NCI-H1105 treated with DMSO at 0.1 percent for 48 hours (cell line): ENCODE data around the gene TTC12.

Experiments
- DNase-seq: peaks from one replicate; lab custom pipeline; 2025; lab: John Stamatoyannopoulos, UW

TTC12 gene, protein sequence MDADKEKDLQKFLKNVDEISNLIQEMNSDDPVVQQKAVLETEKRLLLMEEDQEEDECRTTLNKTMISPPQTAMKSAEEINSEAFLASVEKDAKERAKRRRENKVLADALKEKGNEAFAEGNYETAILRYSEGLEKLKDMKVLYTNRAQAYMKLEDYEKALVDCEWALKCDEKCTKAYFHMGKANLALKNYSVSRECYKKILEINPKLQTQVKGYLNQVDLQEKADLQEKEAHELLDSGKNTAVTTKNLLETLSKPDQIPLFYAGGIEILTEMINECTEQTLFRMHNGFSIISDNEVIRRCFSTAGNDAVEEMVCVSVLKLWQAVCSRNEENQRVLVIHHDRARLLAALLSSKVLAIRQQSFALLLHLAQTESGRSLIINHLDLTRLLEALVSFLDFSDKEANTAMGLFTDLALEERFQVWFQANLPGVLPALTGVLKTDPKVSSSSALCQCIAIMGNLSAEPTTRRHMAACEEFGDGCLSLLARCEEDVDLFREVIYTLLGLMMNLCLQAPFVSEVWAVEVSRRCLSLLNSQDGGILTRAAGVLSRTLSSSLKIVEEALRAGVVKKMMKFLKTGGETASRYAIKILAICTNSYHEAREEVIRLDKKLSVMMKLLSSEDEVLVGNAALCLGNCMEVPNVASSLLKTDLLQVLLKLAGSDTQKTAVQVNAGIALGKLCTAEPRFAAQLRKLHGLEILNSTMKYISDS

DNA sequence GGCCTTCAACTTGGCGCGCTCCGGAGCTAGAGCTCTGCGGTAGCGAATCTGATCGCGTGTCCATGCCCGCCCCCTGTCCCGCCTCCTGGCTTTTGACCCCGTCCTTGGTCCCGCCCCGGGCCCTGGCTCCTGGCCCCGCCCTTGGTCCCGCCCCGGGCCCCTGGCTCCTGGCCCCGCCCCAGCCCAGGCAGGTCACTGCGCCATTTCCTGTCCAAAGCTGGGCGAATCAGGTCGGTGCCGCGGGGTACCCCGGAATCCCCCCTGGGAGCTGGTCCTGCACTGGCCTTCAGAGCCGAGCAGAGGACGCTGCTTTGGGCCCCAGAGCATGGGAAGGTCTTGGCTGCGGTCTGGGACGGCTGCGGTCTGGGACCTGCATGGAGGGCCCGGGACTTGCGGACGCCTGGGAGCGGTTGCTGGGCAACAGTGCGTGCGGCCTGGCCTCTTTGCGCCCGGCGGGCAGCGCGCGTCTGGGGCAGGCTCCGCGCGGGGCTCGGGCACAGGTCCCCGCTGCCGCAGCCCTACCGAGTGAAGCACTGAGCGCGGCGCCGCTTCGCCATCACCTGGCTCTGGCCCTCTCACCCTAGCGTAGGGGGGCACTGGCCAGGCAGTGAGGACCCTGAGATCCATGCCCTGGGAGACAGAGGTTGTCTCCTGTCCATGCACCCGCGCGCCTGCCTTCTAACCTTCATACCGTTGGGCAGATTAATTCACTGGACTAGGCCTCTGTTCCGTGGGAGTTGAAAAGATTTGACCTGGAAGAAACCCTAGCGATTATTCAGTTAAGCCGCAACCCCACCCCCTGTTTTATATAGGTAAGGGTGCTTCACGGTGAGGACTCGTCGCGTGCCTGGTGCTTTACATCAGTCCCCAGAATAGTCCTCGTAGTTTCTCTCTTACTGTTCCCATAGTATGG lies at the start of gene TTC12:
Gene TTC12, plus strand, starts transcription at position 195 of the 913 bp plus-strand sequence. CDS start 1,675 bp downstream, outside the sequence.
- DNase-seq: peak; percentile 91

DNA sequence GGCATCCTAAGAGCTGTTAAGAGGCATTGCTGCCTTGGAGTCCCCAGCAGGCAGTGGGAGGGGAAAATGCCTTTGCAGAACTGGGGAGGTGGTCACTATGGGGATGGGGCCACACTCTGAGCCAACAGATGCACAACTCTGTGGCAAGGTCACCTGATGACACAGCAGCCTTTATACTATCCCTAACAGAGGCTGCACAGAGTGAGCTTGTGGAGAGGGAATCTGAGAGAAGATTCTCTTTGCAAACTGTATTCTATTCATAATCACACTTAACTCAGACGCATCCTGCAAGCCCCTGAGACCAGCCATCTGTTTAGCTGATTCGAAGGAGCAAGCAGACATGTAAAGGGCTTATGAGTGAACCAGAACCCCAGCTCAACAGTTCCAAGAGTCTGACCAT lies 49.0 kb upstream of the TTC12 start:
- no peak for DNase-seq

DNA sequence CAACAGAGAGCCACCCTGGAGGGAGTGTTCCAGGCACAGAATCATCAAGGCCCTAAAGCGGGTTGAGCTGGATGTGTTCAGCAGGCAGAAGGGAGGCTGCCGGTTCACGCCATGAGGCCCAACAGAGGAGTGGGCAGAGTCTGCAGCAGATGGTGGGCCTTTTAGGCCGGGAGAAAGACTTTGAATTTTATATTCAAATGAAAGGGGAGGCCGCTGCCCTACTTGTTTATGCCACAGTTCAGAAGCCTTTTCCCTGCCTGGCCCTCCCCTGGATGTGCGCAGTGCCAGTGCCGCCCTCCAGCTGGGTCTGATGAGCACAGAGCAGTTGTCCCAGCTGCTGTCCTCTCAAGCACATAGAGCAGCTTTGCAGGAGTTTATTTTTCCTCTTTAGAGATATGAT lies 46.9 kb upstream of the TTC12 start:
- DNase-seq: no peak

DNA sequence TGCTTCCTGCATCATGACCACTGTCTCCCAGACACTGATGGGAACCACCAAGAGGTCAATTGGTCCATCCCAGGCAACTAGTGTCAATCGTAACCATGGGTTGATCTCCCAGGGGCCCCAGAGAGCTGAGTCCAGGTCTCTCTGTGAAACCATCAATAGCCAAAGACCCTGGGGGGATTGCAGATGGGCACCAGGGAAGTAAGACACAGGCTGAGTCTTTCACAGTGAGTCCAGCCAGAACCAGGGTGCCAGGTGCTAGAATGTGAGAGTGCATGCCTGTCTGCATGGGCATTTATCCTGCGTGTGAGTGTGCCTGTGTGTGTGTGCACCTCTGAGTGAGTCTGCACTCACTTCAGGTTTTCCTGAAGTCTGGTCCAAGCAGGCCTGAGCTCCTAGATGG lies 45.3 kb upstream of the TTC12 start:
- no peak for DNase-seq

DNA sequence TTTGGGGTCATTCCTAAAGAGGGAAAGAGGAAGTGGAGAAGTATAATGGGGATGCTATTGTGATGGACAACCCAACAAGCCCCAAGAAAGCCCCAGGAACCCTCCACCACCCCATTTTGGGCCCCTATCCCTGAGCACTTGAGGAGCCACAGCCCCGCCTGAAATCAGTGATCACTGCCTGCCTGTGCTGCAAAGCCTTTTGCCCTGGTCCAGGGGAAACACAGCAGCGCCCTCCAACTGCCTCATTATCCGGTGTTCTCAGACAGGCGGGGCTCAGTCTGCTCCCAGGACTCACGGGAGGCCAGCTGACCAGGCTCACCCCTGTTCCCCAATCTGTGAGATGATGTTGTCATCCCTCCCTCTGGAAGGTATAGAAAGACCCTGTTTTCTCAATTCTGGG lies 44.7 kb upstream of the TTC12 start:
- no peak for DNase-seq

DNA sequence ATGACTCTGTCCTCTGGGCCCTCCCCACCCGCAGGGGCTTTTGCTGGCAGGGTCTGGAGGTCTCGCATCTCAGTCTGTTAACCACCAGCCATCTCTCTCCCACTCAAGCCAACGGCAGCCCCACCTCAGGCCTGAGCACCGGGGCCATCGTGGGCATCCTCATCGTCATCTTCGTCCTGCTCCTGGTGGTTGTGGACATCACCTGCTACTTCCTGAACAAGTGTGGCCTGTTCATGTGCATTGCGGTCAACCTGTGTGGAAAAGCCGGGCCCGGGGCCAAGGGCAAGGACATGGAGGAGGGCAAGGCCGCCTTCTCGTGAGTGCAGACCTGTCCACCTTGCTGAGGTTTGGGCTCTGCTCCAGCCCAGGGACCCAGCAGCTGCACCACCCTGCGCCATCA lies 44.3 kb upstream of the TTC12 start:
- no peak for DNase-seq

DNA sequence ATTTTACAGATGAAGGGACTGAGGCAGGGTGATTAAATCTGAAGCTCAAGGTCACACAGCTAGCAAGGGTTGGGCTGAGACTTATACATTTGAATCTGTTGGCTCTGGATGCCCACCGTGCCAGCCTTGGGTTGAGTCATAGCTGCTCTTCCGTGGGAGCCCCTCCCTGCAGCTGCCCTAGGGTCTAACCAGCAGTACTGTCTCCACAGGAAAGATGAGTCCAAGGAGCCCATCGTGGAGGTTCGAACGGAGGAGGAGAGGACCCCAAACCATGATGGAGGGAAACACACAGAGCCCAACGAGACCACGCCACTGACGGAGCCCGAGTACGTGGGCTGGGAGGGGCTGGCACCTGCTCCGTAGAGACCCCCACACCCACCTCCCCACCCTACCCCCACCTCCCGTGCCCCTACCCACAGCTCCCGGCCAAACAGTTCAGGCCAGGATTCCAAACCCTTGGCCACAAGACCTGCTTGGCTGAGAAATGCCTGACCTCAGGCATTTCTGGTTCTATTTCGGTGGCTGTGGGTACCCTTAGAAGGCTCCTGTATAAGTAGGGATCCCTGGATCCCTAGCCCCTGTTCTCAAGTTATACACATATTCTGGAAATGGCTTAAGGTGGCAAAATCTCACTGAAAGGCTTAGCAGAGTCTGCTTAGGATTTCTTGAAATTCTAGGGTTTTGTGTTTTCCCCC lies 42.7 kb upstream of the TTC12 start:
- no peak for DNase-seq

DNA sequence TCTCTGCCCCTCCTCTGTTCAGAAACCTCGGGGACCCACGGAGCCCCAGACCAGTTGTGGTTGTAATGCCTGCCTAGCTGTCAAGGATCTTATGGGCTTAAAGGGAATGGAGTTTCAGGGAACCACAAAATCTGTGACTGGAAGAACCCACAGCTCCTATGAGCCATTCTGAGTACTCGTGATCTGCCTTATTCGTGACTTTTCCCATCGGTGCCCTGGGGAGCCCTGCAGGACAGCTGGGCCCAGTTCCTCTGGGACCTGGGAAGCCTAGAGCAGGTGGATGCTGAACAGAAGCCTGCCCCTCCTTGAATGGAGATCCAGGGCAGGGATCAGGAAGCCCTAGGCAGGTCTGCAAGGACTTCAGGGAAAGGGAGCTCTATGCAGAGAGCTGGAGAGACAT lies 42.1 kb upstream of the TTC12 start:
- no peak for DNase-seq

DNA sequence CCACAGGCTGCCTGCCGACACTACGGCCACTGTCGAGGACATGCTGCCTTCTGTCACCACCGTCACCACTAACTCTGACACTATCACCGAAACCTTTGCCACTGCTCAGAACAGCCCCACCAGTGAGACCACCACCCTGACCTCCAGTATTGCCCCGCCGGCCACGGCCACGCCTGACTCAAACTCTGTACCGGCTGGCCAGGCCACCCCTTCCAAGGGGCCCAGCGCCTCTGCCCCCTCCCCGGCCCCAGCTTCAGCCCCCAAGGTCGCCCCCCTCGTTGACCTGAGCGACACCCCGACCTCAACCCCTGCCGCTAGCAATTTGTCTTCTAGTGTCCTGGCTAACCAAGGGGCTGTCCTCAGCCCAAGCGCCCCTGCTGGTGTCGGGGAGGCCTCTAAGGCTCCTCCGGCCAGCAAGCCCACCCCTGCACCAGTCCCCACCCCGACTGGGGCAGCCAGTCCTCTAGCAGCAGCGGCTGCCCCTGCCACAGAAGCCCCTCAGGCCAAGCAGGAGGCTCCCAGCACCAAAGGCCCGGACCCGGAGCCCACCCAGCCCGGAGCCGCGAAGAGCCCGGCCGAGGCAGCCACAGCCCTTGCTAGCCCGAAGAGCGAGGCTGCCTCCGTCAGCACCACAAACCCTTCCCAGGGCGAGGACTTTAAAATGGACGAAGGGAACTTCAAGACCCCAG lies 41.3 kb upstream of the TTC12 start:
- no peak for DNase-seq

DNA sequence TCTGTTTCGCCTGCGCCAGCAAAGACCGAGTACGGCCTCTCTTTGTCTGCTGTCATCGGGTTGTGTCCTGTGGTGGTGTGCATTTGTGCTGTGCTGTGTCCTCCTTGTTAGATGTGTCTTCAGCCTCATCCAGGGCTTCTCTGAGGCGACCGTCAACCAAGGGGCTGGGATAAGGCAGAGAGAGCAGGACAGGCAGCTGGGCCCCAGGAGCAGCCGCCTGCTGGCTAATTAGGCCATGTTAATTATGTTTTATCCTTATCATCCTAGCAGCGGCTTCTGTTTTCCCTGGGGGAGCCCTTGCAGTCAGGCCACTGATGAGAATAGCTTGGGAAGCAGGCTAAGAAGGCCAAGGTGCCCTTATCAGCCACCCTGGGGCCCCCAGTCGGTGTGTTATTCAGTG lies 40.7 kb upstream of the TTC12 start:
- DNase-seq: no peak

DNA sequence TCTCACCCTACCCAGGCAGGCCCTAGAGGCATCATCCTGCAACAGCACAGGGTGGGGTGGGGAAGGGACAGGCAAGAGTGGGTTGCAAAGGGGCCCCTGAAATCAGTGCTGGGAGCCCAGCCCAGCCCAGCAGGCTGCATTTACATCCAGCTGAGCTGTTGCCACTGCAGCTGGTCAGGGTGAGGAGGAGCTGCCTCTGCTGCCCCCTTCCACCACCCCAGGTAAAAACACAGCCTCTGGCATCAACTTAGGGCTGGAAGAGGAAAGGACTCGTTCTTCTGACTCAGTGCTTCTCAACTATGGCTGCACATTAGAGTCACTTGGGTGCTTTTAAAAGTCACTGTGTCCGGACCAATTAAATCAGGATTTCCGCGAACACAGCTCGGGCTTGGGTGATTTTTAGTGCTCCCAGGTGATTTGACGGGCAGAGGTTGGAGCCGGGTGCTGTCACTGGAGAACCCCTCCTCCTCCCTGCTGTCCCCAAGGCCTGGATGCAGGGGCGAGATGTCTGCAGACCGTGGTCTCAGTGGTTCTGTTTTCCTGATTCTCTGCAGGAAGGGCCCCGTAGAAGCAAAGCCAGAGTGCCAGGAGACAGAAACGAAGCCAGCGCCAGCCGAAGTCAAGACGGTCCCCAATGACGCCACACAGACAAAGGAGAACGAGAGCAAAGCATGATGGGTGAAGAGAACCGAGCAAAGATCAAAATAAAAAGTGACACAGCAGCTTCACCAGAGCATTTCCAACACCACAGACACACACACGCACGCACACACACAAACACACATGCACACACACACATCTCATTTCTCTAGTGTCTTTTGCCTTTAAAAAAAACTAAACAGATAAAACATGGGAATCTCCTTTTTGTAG lies 39.4 kb upstream of the TTC12 start:
- no peak for DNase-seq

DNA sequence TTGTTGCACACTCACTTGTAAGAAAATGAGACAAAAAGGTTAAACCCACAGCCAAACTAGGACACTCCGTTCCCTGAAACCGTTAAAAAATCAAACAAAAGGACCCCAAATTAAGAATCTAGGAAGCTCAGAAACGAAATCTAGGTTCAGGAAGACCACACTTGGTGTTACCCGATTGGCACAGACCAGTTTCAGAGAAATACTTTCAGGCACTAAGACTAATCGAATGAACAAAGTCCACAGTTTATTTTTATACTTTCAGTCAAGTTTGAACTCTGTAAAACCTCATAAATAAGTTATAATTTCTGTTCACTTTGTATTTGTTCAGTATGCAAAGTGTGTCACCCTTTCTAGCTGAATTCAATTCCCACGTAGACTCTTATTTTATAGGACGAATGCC lies 38.8 kb upstream of the TTC12 start:
- no peak for DNase-seq

DNA sequence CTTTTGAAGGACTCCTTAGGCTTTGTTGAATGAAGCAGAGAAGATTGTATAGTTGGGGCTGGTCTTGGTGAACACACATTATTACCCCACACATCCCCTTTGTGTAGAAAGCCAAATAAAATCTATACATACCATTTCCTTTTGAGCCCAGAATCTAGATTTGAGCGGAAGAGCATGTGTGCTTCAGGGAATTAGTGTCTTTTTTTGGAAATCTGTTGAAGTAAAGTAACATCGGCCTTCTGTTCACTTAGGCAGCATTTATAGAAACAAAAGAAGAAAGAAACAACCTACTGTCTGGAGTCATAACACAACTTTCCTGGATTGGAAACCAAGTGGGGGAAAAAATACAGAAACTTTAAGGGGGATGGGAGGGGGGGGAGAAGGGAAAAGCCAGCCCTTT lies 37.9 kb upstream of the TTC12 start:
- no peak for DNase-seq

DNA sequence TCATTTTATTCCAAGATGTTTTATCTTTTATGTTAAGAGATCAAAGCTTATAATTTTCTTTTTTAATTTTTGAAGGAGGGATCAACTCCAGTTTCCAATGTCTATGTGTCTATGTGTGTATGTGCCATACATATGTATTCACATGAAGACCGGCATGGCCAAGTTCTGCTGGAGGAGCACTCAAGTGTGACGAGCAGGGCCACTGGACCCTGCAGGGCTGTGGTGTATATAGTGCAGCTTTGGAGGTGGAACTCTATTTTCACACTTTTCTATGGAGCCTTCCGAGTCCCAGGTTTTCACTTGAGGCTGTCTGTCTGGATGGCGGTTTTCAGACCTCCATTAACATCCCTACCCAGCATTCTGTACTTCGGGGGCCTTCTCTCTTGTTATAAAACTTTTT lies 36.5 kb upstream of the TTC12 start:
- DNase-seq: no peak

DNA sequence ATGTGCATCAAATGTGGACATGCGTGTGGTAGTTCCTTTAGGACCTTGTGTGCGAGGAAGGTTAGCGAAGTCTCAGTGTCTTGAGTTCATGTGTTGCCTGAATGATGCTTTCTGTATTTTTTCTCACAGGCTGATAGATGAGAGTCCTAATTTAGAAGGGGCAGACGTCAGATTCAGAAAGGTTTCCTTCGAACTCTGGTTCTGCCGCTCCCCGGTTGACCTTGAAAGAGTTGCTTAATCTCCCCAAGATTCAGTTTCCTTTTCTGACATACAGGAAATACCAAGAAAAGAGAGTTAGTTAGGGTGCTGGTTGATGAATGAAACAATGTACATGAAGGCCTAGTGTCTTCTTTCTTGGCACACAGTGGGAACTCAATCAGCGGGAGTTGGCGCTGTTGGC lies 35.9 kb upstream of the TTC12 start:
- DNase-seq: no peak

DNA sequence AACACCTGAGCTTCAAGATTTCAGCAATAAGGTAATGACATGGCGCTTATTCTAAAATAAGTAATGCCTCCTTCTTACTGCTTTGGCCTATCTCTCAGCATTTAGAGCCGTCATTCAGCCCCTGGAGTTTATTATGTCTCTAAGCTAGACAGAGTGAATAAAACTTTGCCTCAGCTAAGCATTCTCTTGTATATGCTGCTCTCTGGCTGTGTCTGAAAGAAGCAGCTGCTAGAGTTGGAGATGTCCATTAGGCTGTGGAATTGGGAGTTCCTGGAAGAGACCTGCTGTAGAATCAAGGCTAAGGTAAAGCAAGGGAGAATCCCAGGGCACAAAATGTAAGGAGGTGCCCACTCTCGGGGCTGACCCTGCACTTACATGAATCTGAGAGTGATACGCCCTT lies 35.5 kb upstream of the TTC12 start:
- no peak for DNase-seq

DNA sequence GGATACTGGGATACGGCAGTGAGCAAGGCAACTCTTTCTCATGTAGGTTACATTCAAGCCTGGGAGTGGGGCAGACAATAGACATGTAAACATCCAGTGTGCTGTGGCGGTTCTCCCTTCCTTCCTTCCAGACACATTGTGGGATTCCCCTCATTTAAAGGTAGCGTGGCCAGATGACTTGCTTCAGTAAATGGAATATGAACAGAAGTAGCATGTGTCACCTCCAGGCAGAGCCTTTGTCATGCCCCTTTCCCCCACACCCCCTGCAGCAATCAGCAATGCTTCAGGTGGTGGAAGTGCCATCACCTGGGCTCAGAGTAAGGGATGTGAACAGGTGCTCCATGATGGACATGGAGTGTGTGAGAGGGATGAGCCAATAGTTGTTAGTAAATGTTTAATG lies 34.8 kb upstream of the TTC12 start:
- no peak for DNase-seq

DNA sequence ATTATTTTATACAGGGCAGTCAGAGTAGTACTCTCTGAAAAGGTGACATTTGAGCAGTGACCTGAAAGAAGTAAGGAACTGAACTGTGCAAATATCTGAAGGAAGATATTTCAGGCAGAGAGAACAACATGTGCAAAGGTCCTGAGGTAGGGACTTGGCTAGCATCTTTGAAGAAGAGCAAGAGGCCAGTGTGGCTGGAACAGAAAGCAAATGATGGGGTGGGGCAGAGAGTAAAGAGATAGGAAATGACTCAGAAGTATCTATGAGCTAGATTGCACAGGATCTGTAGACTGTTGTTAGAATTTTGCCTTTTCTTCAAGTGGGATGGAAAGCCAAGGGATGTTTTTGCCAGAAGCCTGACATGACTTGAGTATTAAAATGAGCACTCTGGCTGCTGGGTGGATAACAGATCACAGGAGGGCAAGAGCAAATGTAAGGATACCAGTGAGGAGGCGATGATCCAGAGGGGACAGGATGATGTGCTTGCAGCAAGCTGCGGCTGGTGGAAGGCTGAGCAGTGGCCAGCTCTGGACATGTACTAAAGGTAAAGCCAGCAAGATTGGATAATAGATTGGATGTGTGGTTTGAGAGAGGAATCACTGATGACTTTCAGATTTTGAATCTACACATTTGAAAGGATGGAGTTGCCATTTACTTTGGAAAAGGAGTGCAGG lies 33.2 kb upstream of the TTC12 start:
- DNase-seq: no peak

DNA sequence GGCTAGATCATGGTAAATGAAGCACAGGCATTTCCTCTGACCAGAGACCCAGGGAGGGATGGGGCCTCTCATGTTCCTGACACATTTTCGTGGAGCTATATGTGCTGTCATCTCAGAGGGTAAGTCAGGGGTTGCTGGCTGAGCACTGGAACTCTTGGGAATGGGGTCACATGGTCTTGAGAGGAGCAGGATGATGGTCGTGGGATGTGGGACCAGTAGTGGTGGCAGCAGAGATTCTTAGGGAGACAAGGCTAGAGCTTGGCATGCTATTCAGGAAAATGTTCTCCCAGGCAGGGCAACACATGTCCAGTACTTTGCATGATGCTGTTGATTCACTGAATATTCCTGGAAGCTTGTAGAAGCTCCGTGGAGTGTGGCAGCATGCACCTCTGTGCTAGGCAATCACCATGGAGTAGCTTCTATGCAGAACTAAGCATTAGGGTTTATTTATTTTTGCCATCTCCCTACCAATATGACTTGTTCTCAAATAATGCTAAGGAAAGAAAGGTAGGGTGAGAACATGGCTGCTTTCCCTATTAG lies 31.4 kb upstream of the TTC12 start:
- no peak for DNase-seq

DNA sequence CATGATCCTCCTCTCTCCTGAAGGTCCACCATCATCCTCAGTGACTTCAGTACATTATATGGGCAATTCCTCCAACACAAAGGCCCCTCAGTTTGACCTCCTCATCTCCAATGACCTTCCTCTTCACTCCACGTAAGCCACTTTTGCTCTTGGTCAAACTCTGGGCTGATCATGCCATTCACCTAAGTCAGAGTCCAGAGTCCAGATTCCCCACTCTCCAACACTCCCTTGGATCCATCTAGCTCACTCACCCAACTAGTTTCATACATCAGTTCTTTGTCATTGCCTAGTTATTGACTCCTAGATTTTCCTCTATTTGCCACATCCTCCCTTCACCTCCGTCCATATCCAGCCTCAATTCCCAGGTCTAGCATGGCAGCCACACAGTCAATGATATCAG lies 30.5 kb upstream of the TTC12 start:
- no peak for DNase-seq
